ENCODE measurements around the gene CLIC1. TPM values are rescaled to one million over a fixed set of nuclear protein-coding genes. Genes with fewer than 3 reads are reported as not detected.

The CLIC1 gene
- total and polyA plus RNA-seq, 2 donors (not counting 1 experiment from before 2014, with no cell fraction given) = 216 to 290 TPM

DNA sequence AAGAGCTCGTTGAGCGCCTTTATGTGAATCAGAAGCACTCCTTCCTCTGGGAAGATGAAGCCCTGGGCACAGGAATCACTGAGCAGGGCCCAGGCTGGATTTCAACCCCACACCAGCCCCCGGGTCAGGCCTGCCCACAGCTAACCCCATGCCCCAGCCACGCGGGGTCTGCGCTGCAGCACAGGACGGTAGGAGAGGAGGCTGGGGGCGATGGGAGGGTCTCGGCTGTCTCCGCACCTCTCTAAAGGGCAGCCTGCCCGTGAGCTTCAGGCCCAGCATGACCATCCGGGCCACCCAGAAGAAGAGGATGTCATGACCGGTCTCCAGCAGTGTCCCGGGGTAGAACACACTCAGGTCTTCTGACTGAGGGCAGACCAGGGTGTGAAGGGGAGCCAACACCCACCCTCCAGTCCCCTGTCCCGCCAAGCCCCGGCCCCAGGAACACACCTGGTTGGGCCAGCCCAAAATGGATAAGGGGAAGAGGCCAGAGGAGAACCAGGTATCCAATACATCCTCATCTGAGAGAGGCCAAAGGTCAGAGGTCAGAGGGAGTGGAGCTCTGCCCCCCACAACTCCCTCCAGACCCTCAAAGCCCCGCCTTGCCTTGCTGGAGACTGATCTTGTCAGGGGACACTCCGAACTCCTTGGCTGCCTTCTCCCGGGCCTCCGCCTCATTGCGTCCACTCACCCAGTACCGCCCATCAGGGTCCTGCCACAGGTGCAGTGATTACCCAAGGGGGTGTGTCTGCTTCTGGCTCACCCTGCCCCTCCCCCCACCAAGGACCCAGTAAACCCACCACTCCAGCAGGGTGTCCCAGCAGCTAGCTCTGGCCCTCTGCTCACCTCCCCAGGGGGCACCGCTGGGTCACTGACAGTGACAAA is 45.2 kb upstream of the CLIC1 start:
- H3K27ac Mint-ChIP-seq = no peak overlapping the region
- no peaks in the 10 kb centered on the region for H3K9me3 ChIP-seq (ENCODE audit: control extremely low read depth in 1 of 3, control insufficient read depth in 2 of 3, insufficient read depth in 1 of 3, low read length in 2 of 3)
- no peak overlapping the region for H3K4me3 Mint-ChIP-seq
- no peak overlapping the region for H2AFZ ChIP-seq (ENCODE audit: insufficient read depth, low read depth, low read length, poor library complexity, severe bottlenecking)
- H3K27me3 Mint-ChIP-seq = no peaks in the 10 kb centered on the region
- H4K20me1 ChIP-seq (ENCODE audit: control insufficient read depth, insufficient read depth, low read length, poor library complexity, severe bottlenecking) = no peaks in the 10 kb centered on the region
- no peak overlapping the region for H3K27ac ChIP-seq (ENCODE audit: low read length in 2 of 2)
- no peak for TF ChIP-seq EZH2 (IDR thresholded peaks at IDR 0.05; ENCODE audit: borderline replicate concordance, insufficient read depth, low read depth, low read length, poor library complexity, severe bottlenecking)
- TF ChIP-seq, protein P1, sequence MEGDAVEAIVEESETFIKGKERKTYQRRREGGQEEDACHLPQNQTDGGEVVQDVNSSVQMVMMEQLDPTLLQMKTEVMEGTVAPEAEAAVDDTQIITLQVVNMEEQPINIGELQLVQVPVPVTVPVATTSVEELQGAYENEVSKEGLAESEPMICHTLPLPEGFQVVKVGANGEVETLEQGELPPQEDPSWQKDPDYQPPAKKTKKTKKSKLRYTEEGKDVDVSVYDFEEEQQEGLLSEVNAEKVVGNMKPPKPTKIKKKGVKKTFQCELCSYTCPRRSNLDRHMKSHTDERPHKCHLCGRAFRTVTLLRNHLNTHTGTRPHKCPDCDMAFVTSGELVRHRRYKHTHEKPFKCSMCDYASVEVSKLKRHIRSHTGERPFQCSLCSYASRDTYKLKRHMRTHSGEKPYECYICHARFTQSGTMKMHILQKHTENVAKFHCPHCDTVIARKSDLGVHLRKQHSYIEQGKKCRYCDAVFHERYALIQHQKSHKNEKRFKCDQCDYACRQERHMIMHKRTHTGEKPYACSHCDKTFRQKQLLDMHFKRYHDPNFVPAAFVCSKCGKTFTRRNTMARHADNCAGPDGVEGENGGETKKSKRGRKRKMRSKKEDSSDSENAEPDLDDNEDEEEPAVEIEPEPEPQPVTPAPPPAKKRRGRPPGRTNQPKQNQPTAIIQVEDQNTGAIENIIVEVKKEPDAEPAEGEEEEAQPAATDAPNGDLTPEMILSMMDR (IDR thresholded peaks at IDR 0.05) = no peak
- H3K4me3 ChIP-seq (ENCODE audit: control extremely low read depth in 1 of 5, extremely low read depth in 1 of 5, insufficient read depth in 1 of 5, low read depth in 2 of 5, low read length in 4 of 5) = no peak overlapping the region
- peaks cover 0 to 75% of the 10 kb centered on the region in 2 experiments for H3K36me3 ChIP-seq (replicated peaks in 1 of 2; ENCODE audit: control extremely low read depth in 1 of 2, control insufficient read depth in 1 of 2, extremely low read depth in 1 of 2, insufficient read depth in 2 of 2, low read length in 1 of 2)
- CTCF ChIA-PET = no interaction called here
- peaks cover 15% of the 10 kb centered on the region for H3K4me1 Mint-ChIP-seq
- H3K79me2 ChIP-seq (ENCODE audit: control insufficient read depth, insufficient read depth, low read length) = peaks cover 25% of the 10 kb centered on the region
- ATAC-seq (ENCODE audit: low read depth) = no peak
- intact Hi-C loops (cut with micrococcal nuclease) = no loop called here
- peaks cover 12 to 14% of the 10 kb centered on the region in 2 donors for H3K4me1 ChIP-seq (ENCODE audit: control insufficient read depth in 2 of 2, insufficient read depth in 2 of 2, low read length in 2 of 2)
- H3K9me3 Mint-ChIP-seq (ENCODE audit: insufficient read depth) = no peaks in the 10 kb centered on the region
- no peak overlapping the region for H3K9ac ChIP-seq (ENCODE audit: low read length)
- no peak overlapping the region for H3K4me2 ChIP-seq (replicated peaks; ENCODE audit: low read depth, low read length, poor library complexity, severe bottlenecking)
- DNase-seq = no peak
- no peaks in the 10 kb centered on the region for H3K27me3 ChIP-seq (replicated peaks in 1 of 4; ENCODE audit: control extremely low read depth in 1 of 4, control insufficient read depth in 3 of 4, insufficient read depth in 4 of 4, low read length in 3 of 4)
- POLR2A ChIA-PET = interaction anchor here (0.5 to 1.0 kb wide), 2 partner anchors 48 to 50 kb away, joined by 4 to 9 read pairs; no protein-coding TSS in a partner anchor
- WGBS (ENCODE audit: insufficient coverage) = 96% methylated on average over 18 of the region's 23 CpGs
